ENCODE data around the gene GRID2. TPM values are rescaled to one million over a fixed set of nuclear protein-coding genes. Genes with fewer than 3 reads are reported as not detected.

The GRID2 gene
- total RNA-seq, 1 experiment from 2014 or later = not detected

- Histone ChIP-seq H3K9me3 (no peaks in the 10 kb centered on the region), H3K36me3 (ENCODE audit: control insufficient read depth, insufficient read depth, low read length) (no peaks in the 10 kb centered on the region), H3K4me1 (no peaks in the 10 kb centered on the region), H3K4me3 (ENCODE audit: low read depth, low read length) (no peak overlapping the region), H3K27me3 (replicated peaks; ENCODE audit: control insufficient read depth, insufficient read depth, low read length) (no peaks in the 10 kb centered on the region)
- no TSS peak for BruUV-seq (replicated peaks)
- no peak overlapping the region for H3K27ac Mint-ChIP-seq (ENCODE audit: unreplicated experiment)
- no peak for TF ChIP-seq CTCF (IDR thresholded peaks at IDR 0.05; ENCODE audit: insufficient read depth in 1 of 2, low read depth in 1 of 2, low read length in 1 of 2, severe bottlenecking in 1 of 2, unreplicated experiment in 1 of 2)
- no peak for DNase-seq
- intact Hi-C loops (cut with micrococcal nuclease; ENCODE audit: unreplicated experiment) = no loop called here
- H3K4me1 Mint-ChIP-seq (ENCODE audit: low read depth, unreplicated experiment) = no peaks in the 10 kb centered on the region
- no peaks in the 10 kb centered on the region for H3K36me3 Mint-ChIP-seq (ENCODE audit: insufficient read depth, unreplicated experiment)
- H3K9me3 Mint-ChIP-seq (ENCODE audit: unreplicated experiment) = no peaks in the 10 kb centered on the region
- CTCF ChIA-PET = no interaction called here
- no peak overlapping the region for H3K4me3 Mint-ChIP-seq (ENCODE audit: unreplicated experiment)
- no peaks in the 10 kb centered on the region for H3K27me3 Mint-ChIP-seq (ENCODE audit: insufficient read depth, unreplicated experiment)
- POLR2A ChIA-PET = no interaction called here
Observed at GRCh38 chr4:92261256-92261655, 42.5 kb upstream of the GRID2 start.

- Mint-ChIP-seq H3K27ac (ENCODE audit: unreplicated experiment) (no peak overlapping the region), H3K36me3 (ENCODE audit: insufficient read depth, unreplicated experiment) (no peaks in the 10 kb centered on the region), H3K4me3 (ENCODE audit: unreplicated experiment) (no peak overlapping the region), H3K27me3 (ENCODE audit: insufficient read depth, unreplicated experiment) (no peaks in the 10 kb centered on the region), H3K4me1 (ENCODE audit: low read depth, unreplicated experiment) (no peaks in the 10 kb centered on the region), H3K9me3 (ENCODE audit: unreplicated experiment) (no peaks in the 10 kb centered on the region)
- TF ChIP-seq CTCF (IDR thresholded peaks at IDR 0.05; ENCODE audit: insufficient read depth in 1 of 2, low read depth in 1 of 2, low read length in 1 of 2, severe bottlenecking in 1 of 2, unreplicated experiment in 1 of 2) = no peak
- H3K4me3 ChIP-seq (ENCODE audit: low read depth, low read length) = no peak overlapping the region
- POLR2A ChIA-PET = no interaction called here
- CTCF ChIA-PET = no interaction called here
- H3K36me3 ChIP-seq (ENCODE audit: control insufficient read depth, insufficient read depth, low read length) = no peaks in the 10 kb centered on the region
- H3K27me3 ChIP-seq (replicated peaks; ENCODE audit: control insufficient read depth, insufficient read depth, low read length) = no peaks in the 10 kb centered on the region
- DNase-seq = no peak
- intact Hi-C loops (cut with micrococcal nuclease; ENCODE audit: unreplicated experiment) = no loop called here
- no peaks in the 10 kb centered on the region for H3K4me1 ChIP-seq
- no TSS peak for BruUV-seq (replicated peaks)
- H3K9me3 ChIP-seq = no peaks in the 10 kb centered on the region
Observed at GRCh38 chr4:92262371-92262770, 41.4 kb upstream of the GRID2 start.

- Histone ChIP-seq H3K27me3 (replicated peaks; ENCODE audit: control insufficient read depth, insufficient read depth, low read length) (no peaks in the 10 kb centered on the region), H3K4me1 (no peaks in the 10 kb centered on the region), H3K9me3 (no peaks in the 10 kb centered on the region), H3K4me3 (ENCODE audit: low read depth, low read length) (no peak overlapping the region), H3K36me3 (ENCODE audit: control insufficient read depth, insufficient read depth, low read length) (no peaks in the 10 kb centered on the region)
- BruUV-seq (replicated peaks) = no TSS peak
- intact Hi-C loops (cut with micrococcal nuclease; ENCODE audit: unreplicated experiment) = no loop called here
- DNase-seq = no peak
- POLR2A ChIA-PET = no interaction called here
- H3K4me1 Mint-ChIP-seq (ENCODE audit: low read depth, unreplicated experiment) = no peaks in the 10 kb centered on the region
- no peaks in the 10 kb centered on the region for H3K9me3 Mint-ChIP-seq (ENCODE audit: unreplicated experiment)
- CTCF ChIA-PET = no interaction called here
- no peak overlapping the region for H3K27ac Mint-ChIP-seq (ENCODE audit: unreplicated experiment)
- H3K4me3 Mint-ChIP-seq (ENCODE audit: unreplicated experiment) = no peak overlapping the region
- no peaks in the 10 kb centered on the region for H3K36me3 Mint-ChIP-seq (ENCODE audit: insufficient read depth, unreplicated experiment)
- TF ChIP-seq CTCF (IDR thresholded peaks at IDR 0.05; ENCODE audit: insufficient read depth in 1 of 2, low read depth in 1 of 2, low read length in 1 of 2, severe bottlenecking in 1 of 2, unreplicated experiment in 1 of 2) = no peak
- no peaks in the 10 kb centered on the region for H3K27me3 Mint-ChIP-seq (ENCODE audit: insufficient read depth, unreplicated experiment)
Observed at GRCh38 chr4:92263010-92263409, 40.8 kb upstream of the GRID2 start.
